Measurements from ENCODE around the gene COL11A2. TPM values are rescaled to one million over a fixed set of nuclear protein-coding genes. Genes with fewer than 3 reads are reported as not detected.

COL11A2 gene
- total and polyA plus RNA-seq, 2 of the 13 experiments (the other 11 are each of a cell fraction or from before 2014, with no cell fraction given) = 0.55 TPM

GRCh38 chr6:33160728-33161344 is 31.4 kb downstream of the COL11A2 start:
- Histone ChIP-seq H3K4me3 (replicated peaks in 1 of 3; ENCODE audit: insufficient read depth in 1 of 3, low read depth in 2 of 3, low read length in 3 of 3) (peak overlapping the region in 1 of 3 experiments; percentile 74; a peak in 1 of 6 replicates), H4K20me1 (ENCODE audit: insufficient read depth, low read length) (no peaks in the 10 kb centered on the region), H3K27ac (ENCODE audit: extremely low read length, insufficient read depth, low read length) (no peak overlapping the region), H3K79me2 (ENCODE audit: insufficient read depth, low read length) (no peaks in the 10 kb centered on the region), H3K9ac (ENCODE audit: insufficient read depth, low read depth, low read length) (no peak overlapping the region), H3K9me3 (ENCODE audit: low read length) (no peaks in the 10 kb centered on the region), H3K27me3 (ENCODE audit: control insufficient read depth in 1 of 2, insufficient read depth in 2 of 2, low read length in 2 of 2) (peaks cover 6 to 20% of the 10 kb centered on the region in 2 experiments; a peak in 4 of 5 replicates), H3K36me3 (replicated peaks in 1 of 2; ENCODE audit: control insufficient read depth in 1 of 2, insufficient read depth in 2 of 2, low read length in 2 of 2) (no peaks in the 10 kb centered on the region), H2AFZ (ENCODE audit: low read length) (no peak overlapping the region), H3K4me1 (ENCODE audit: insufficient read depth, low read length) (peaks cover 54% of the 10 kb centered on the region), H3K4me2 (ENCODE audit: low read depth, low read length) (peak overlapping the region; percentile 76)
- TF ChIP-seq JUN (CRISPR knock-in tag; IDR thresholded peaks at IDR 0.05) (no peak), ZFP82 (CRISPR knock-in tag; IDR thresholded peaks at IDR 0.05; ENCODE audit: borderline replicate concordance) (0 out of 2 replicates have a peak, but pooled peaks have one; percentile 1)
- intact Hi-C loops (cut with micrococcal nuclease; ENCODE audit: unreplicated experiment) (loop anchor here (1.0 to 2.0 kb wide), 2 partner anchors 36 to 88 kb away; no protein-coding TSS in a partner anchor), in situ Hi-C loops (cut with HindIII; ENCODE audit: extremely low pct_ligation_motif_present, low pct_unique_long_range_greater_than_20kb) (loop anchor here (5.0 to 10.0 kb wide), 2 partner anchors 86 to 146 kb away; no protein-coding TSS in a partner anchor)
- ChIA-PET POLR2A (interaction anchor here (0.8 to 3.7 kb wide), 2 partner anchors 39 to 88 kb away, joined by 3 to 23 read pairs; no protein-coding TSS in a partner anchor), CTCF (ENCODE audit: low intra/inter-chr PET ratio, low total read pairs) (interaction anchor here (1.7 to 2.5 kb wide), 3 partner anchors 12 to 88 kb away, joined by 11 to 16 read pairs (median 11); no protein-coding TSS in a partner anchor)
- 17% methylated on average over 8 of the region's 13 CpGs for WGBS (ENCODE audit: low lambda C conversion rate)
- ATAC-seq (no peak), DNase-seq (ENCODE audit: low spot score) (no peak), FAIRE-seq (no peak)
- BruUV-seq (replicated peaks) = no TSS peak

DNA sequence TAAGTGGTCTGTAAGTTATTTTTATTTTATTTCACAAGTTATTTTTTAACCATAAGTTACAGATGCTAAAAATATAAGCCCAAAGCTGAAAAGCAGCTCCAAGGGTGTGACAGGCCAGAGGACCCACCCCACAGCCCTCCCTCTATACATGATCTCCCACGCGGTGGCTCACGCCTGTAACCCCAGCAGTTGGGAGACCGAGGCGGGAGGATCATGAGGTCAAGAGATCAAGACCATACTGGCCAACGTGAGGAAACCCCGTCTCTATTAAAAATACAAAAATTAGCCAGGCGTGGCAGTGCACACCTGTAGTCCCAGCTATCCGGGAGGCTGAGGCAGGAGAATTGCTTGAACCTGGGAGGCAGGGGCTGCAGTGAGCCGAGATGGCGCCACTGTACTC is 32.2 kb downstream of the COL11A2 start:
- intact Hi-C loops (cut with micrococcal nuclease; ENCODE audit: unreplicated experiment) = loop anchor here (2.0 kb wide), 1 partner anchor 89 kb away; no protein-coding TSS in a partner anchor
- CTCF ChIA-PET (ENCODE audit: low intra/inter-chr PET ratio, low total read pairs) = interaction anchor here (2.1 kb wide), 1 partner anchor 37 kb away, joined by 11 read pairs; no protein-coding TSS in a partner anchor
- H2AFZ ChIP-seq (ENCODE audit: low read length) = no peak overlapping the region

More for the DNA sequence above, 32.2 kb downstream of the COL11A2 start:
- no peak for TF ChIP-seq NR2F1 (CRISPR knock-in tag; IDR thresholded peaks at IDR 0.05)
- TF ChIP-seq ZNF704 (CRISPR knock-in tag; IDR thresholded peaks at IDR 0.05; ENCODE audit: borderline replicate concordance) = no peak
- no peak for TF ChIP-seq HNRNPLL (IDR thresholded peaks at IDR 0.05; ENCODE audit: low read depth, low read length, poor library complexity, severe bottlenecking)
- TF ChIP-seq THAP8 (CRISPR knock-in tag; IDR thresholded peaks at IDR 0.05; ENCODE audit: borderline replicate concordance) = no peak
- no peaks in the 10 kb centered on the region for H3K9me3 ChIP-seq (ENCODE audit: low read length)
- H3K4me1 ChIP-seq (ENCODE audit: insufficient read depth, low read length) = peaks cover 52% of the 10 kb centered on the region
- no TSS peak for BruUV-seq (replicated peaks)
- no peak overlapping the region for H3K9ac ChIP-seq (ENCODE audit: insufficient read depth, low read depth, low read length)
- no peak overlapping the region for H3K4me3 ChIP-seq (replicated peaks in 1 of 3; ENCODE audit: insufficient read depth in 1 of 3, low read depth in 2 of 3, low read length in 3 of 3)
- WGBS (ENCODE audit: low lambda C conversion rate) = 69% methylated on average over 11 of the region's 11 CpGs
- no peaks in the 10 kb centered on the region for H4K20me1 ChIP-seq (ENCODE audit: insufficient read depth, low read length)
- POLR2A ChIA-PET = interaction anchor here (1.2 to 3.7 kb wide), 2 partner anchors 38 to 89 kb away, joined by 6 to 23 read pairs; no protein-coding TSS in a partner anchor
- no peak overlapping the region for H3K4me2 ChIP-seq (ENCODE audit: low read depth, low read length)
- DNase-seq (ENCODE audit: low spot score) = no peak
- peaks cover 6 to 20% of the 10 kb centered on the region in 2 experiments; a peak in 4 of 5 replicates for H3K27me3 ChIP-seq (ENCODE audit: control insufficient read depth in 1 of 2, insufficient read depth in 2 of 2, low read length in 2 of 2)
- FAIRE-seq = no peak
- no peak for ATAC-seq
- in situ Hi-C loops (cut with HindIII; ENCODE audit: extremely low pct_ligation_motif_present, low pct_unique_long_range_greater_than_20kb) = loop anchor here (5.0 to 10.0 kb wide), 2 partner anchors 87 to 145 kb away; no protein-coding TSS in a partner anchor
- H3K79me2 ChIP-seq (ENCODE audit: insufficient read depth, low read length) = no peaks in the 10 kb centered on the region
- no peaks in the 10 kb centered on the region for H3K36me3 ChIP-seq (replicated peaks in 1 of 2; ENCODE audit: control insufficient read depth in 1 of 2, insufficient read depth in 2 of 2, low read length in 2 of 2)
- H3K27ac ChIP-seq (ENCODE audit: extremely low read length, insufficient read depth, low read length) = no peak overlapping the region
